Stimulated activated CD4-positive, alpha-beta T cell treated with anti-CD3 and anti-CD28 coated beads, Interleukin-12 subunit alpha, Interleukin-12 subunit beta, amount 100 ng/mL, for 4 hours (primary cell): Measurements from ENCODE around the gene TMEM232.
"Not testable (repeated sequence)": the region's sequence is repeated elsewhere in the genome, so short reads cannot be mapped to it uniquely, and the experiment has no call there.

Source experiments
- DNase-seq: peaks from one replicate; pipeline ENCODE4 v3.0.0-alpha.2; 2020

The TMEM232 gene

DNA sequence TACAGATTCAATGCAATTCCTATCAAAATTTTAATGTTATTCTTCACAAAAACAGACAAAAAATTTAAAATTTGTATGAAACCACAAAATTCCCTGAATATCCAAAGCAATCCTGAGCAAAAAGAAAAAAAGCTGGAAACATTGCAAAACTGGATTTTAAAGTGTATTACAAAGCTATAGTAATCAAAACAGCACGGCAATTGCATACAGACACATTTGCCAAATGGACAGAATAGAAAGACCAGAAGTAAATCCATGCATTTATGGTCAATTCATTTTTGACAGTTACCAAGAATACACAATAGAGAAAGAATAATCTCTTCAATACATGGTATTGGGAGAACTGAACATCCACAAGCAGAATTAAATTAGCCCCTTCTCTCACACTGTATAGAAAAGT, 110.5 kb downstream of the TMEM232 start:
- DNase-seq = no peak

DNA sequence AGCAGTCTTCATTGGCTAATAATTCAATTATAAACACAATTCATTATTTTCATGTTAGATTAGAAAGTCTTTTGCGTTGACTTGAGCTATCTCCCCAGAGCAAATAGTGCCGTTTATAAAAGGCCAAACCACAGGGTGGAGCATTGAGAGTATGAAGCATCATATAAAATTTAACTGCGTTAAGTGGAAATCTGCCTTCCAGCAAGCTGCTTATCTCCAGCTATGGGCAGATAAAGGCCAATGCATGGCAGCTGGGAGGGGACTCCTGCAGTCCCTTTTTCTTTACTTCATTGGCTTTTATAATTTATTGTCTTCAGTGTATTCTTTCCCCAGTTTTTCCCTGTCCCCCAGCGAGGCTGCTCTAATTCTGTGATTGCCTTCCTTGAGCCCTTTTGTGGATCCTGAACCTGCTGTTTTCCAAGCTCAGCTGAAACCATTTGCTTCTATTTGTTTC, 113.7 kb downstream of the TMEM232 start:
- DNase-seq = no peak

DNA sequence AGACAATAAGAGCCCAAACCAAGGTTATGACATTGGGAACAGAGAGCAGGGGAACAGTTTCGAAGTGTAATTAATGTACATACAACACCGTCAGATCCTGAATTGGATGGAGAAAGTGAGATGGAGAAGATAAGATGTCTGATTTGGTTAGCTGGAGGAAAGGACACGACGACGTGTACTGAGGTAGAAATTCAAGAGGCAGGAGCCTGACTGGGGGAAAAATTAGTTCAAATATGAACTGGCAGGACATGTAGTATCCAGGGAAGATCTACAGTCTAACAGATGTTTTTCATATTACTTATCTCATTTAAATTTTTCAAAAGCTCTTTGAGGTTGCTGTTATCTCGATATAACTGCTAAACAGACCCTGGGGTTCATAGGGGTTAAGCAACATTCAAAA, 114.7 kb downstream of the TMEM232 start:
- no peak for DNase-seq

DNA sequence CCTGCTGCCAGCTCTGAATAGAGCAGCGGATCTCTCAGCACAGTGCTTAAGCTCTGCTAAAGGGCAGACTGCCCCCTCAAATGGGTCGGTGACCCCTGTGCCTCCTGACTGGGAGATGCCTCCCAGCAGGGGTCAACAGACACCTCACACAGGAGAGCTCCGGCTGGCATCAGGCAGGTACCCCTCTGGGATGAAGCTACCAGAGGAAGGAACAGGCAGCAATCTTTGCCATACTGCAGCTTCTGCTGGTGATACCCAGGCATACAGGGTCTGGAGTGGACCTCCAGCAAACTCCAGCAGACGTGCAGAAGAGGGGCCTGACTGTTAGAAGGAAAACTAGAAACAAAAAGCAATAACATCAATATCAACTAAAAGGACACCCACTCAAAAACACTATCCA, 131.6 kb downstream of the TMEM232 start:
- DNase-seq = no peak

DNA sequence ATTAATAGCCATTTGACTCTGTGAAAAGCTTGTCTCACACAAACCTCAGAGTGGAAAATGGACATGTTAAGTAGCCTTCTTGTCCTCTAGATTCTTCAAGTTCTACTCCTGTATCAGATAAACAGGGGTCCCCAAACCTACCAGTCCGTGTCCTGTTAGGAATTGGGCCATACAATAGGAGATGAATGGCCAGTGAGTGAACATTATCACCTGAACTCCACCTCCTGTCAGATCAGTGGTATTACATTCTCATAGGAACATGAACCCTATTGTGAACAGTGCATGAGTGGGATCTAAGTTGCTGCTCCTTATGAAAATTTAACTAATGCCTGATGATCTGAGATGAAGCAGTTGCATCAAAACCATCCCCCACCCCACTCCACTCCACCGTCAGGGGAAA, 136.3 kb downstream of the TMEM232 start:
- no peak for DNase-seq

DNA sequence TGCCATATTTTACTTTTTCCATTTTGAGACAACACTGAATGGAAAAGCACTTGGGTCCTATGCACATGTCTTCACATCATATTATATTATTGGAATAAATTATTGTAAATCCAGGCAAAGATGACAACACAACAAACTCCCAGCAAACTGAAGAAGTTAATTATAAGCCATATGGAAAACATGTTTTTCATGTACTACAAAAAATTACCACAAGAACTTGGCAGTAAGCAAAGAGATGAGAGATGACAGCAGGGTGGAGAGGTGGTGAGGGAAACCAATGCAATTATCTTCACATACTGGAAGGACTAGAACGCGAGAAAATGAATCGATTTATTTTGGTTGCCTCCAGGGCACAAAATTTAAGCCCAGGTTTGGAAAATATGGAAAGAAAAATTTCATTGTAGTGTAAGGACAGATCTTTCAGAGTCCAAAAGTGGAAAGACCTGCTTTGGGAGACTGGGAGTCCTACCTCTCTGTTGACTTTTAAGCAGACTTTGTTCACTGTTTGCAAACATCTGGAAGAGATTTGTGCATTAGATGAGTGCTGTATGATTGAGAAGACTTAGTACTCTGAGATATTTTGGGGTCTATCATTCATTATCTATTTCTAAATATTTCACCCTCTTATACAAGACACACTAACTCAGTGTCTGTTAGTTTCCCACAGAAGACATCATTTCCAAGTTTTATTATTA, 138.0 kb downstream of the TMEM232 start:
- no peak for DNase-seq

DNA sequence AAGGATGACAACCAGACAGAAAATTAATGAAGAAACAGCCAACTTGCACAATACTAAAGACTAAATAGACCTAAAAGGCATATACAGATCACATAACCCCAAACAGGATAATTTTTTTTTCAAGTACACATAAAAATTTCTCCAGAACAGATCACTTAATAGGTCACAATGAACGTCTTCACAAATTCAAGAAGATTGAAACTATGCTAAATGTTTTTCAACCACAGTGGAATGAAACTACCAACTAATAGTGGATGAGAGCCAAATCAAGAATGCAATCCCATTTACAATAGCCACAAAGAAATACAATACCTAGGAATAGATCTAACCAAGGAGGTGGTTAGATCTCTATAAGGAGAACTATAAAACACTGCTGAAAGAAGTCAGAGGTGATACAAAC, 145.8 kb downstream of the TMEM232 start:
- no peak for DNase-seq

DNA sequence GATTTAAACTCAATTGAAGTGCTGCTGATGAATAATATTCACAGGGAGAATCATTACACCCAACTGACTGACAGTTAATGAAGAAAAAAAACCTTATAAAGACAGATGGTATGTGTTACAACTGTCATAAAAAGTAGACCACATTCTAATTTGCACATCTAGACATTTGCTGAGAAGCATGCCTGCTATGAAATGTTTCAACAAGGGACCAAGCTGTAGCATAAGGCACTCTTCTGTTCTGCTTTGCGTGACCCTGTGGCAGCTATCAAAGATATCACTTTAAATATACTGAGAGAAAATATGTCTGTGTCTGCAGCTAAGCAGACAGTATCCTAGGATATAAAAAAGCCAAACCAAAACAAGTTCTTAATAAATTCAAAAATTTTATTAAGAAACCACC, 153.7 kb downstream of the TMEM232 start:
- no peak for DNase-seq

DNA sequence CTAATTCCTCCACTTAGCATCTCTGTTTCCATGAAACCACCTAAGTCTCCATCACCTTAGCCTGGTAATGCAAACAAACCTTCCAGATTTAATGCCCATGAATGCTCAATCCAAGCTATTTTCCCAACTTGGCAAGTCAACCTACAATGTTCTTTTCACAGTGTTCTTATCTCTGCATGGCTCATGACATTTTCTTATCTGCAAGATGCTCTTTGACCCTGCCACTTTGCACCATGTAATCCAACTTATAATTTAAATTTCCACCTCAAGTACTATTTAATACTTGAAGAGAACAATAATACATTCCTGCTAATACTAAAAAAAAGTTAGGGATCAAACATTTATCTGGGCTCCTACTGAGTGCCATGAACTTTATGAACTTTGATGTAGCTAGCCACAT, 164.3 kb downstream of the TMEM232 start:
- no peak for DNase-seq

DNA sequence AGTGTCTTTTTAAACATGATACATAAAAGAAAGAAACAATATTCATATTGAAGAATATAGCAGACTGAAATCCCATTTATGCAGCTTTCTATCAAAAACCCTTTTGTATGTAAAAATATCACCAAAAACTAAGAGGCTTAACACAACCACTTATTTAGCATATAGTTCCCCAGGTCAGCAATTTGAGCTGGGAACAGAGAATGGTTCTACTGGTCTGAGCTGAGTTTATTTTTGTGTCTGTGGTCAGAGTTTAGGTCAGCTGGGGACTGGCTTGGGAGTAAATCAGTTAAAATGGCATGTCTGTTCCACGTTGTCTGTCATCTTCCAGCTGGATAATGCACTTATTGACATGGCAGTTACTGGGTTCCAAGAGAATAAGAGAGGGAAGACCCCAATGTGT, 165.0 kb downstream of the TMEM232 start:
- DNase-seq = no peak

DNA sequence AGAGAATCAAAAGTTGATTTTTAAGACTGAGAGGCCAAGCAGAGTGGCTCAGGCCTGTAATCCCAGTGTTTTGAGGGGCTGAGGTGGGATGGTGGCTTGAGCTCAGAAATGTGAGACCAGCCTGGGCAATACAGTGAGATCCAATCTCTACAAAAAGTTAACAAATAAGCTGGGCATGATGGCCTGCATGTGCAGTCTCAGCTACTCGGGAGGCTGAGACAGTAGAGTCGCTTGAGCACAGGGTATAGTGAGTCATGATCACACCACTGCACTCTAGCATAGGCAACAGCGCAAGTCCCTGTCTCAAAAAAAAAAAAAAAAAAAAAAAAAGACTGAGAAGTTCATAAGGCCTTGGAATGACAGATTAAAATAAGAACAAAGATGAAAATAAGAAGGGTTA, 177.2 kb downstream of the TMEM232 start:
- no peak for DNase-seq

DNA sequence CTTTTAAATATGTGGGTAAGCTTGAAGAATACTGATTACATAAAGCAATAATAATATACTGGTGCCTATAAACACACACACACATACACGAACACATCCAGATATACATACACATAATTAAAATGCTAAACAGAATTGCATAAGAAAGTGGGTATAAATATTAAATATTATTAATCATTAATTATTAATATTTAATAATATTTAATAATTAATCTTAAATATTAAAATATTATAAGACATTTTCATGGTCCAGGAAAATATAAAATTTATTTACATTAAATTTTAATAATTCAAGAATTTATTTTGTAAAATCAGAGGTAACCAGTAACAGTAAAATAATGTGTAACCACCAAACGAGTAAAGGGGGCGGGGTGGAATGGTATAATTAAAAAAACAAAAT, 178.3 kb downstream of the TMEM232 start:
- DNase-seq = no peak

DNA sequence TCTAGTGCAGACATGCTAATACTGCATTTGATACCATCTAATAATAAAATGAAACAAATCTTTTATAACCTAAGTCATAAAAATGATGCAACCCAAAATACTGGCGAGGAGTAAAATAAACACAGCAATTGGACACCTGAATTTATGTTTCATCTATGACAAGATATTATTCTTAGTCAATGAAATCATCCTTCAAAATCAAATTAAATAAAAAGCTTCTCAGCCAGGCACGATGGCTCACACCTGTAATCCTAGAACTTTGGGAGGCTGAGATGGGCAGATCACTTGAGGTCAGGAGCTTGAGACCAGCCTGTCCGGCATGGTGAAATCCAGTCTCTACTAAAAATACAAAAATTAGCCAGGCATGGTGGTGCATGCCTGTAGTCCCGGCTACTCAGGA, 179.0 kb downstream of the TMEM232 start:
- DNase-seq = no peak

DNA sequence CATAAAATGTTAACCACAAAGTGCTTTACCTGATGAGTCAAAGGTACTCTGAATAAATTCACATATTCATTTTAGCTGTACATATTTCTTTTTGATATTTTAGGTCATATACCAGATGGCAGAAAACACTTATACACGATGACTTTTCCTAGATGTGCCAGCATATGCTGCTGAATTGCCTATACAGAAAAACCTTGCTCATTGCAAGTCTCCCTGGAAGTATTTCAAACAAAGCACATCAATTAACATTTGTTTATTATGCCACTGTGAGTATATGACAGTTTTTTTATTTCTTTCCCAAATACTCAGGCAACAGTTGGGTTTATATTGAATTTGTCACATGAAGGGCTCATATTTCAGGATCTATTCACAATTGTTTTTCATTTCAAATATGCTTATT, 180.8 kb downstream of the TMEM232 start:
- no peak for DNase-seq

DNA sequence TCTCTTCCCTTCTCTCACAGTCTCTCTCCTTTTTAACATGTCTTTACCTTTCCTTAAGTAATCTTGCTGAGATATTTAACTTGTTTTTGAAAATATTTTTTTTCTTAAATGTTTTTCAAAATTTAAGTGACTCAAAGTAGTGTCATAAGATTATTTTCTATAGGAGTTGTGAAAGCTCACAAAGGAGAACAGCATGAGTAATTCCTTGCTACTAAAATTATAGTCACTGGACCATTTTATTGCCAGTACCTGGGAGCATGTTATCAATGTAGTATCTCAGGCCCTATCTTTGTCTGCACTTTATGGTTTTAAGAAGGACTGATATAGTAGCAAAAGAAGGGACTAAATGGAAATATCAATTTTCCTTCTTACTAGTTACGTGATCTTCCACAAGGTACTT, 181.9 kb downstream of the TMEM232 start:
- DNase-seq = no peak

DNA sequence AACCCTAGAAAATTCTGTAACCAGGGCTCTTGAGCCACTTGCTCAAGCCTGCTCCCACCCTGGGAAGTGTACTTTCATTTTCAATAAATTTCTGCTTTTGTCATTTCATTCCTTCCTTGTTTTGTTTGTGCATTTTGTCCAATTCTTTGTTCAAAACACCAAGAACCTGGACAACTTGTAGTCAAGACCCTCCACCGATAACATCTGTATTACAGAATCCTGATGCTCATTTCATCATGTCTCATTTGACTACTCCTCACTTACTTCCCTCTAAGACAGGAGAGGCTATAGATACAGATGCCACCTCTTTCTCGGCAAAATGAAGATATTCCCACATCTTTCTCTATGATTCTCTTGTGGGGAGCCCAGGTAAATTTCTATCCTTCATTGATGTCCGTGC, 183.5 kb downstream of the TMEM232 start:
- DNase-seq = no peak

DNA sequence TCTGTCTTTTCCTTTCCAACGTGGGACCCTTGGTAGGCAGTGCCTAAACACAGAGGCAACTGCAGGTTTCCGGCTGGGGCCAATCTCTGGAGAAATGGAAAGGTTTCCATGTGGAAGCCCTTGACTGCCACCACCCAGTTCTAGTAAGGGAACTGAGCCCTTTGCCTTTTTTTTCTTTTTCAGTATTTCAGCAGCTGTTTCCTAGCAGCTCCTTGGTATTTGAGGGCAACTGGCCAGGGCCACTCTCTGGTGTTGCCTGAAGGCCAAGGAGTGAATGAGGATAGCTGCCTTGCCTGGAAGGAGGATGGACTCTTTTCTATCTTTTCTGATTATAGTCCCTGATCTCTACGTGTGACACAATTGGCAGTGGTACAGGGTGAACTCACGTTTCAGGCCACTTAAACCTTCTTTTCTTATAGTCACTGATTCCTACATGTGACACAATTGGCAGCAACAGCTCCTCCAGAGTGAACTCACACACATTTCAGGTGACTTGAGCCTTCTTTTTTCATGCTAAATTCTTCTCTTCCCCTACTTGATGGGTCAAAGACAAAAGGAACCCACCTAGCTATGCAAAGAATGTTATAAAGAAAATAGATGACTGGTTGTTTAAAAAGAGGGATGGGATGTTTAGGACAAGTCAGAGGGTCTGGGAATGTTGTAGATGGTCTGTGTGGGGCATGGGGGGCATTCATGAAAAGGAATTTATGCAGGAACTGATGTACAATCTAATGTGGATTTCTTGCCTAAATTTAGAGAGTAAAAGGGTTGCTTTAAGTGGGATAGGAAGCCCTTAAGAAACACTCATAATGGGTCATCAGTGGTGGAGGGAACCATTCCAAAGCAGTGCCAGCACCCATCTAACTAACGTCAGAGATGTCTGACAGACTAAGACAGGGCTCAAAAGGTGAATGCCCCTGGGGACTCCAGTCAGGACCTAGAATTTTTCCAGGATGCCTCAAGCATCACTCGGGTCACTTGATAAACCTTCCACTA, 190.1 kb downstream of the TMEM232 start:
- no peak for DNase-seq

DNA sequence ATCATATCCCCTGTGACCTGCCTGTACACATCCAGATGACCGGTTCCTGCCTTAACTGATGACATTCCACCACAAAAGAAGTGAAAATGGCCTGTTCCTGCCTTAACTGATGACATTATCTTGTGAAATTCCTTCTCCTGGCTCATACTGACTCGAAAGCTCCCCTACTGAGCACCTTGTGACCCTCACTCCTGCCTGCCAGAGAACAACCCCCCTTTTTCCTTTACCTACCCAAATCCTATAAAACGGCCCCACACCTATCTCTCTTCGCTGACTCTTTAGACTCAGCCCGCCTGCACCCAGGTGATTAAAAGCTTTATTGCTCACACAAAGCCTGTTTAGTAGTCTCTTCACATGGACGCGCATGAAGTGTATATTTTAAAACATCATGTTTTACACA, 191.3 kb downstream of the TMEM232 start:
- not testable (repeated sequence) for DNase-seq

DNA sequence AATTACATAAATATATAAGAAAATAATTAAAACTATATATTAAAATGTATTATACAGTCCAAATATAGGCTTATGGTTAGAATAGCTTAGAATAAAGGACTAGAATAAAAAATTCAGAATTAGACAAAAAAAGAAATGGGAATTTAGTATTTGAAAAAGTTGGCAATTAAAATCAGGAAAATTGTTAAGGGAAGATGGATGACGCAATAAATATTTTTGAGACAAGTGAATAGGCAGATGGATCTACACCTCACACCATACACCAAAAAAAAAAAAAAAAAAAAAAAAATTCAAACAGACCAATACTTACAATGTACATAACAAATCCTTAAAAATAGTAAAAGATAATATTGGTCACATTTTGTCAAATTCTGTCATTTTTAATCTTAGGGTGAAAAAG, 200.7 kb downstream of the TMEM232 start:
- no peak for DNase-seq

DNA sequence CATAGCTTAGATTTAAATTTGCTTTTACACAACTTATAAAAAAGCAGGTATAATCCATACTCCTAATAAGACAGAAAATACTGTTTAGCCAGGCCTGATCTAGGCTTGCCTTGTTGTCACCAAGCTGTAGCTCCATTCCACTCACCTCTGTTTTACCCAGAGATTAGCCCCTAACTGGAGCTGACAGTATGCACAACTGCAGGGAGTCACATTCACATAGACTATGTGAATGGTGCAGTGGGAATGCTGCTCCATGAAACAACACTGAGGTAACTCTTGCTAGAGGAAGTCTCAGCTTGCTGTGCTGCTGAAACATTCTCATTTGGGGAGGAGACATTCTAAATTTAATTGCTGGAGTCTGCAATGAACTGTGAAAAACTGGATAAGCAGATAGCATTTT, 209.1 kb downstream of the TMEM232 start:
- no peak for DNase-seq

DNA sequence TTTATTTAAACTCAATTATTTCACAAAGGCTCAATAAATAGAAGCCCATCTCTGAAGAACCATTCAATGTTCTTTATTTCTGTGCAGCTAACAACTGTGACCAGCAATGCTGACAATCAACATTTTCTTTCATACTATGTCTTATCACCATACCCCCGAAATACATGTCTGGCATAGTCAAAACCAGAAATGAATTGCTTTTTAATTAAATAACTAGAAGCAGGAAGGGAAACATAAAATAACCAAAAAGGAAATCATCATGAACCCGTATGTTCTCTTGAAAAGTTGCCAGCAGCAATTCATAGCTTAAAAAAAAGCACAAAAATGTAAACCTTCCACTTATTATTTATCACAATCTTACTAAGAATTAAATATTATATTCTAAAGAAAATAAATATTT, 212.4 kb downstream of the TMEM232 start:
- DNase-seq = no peak

DNA sequence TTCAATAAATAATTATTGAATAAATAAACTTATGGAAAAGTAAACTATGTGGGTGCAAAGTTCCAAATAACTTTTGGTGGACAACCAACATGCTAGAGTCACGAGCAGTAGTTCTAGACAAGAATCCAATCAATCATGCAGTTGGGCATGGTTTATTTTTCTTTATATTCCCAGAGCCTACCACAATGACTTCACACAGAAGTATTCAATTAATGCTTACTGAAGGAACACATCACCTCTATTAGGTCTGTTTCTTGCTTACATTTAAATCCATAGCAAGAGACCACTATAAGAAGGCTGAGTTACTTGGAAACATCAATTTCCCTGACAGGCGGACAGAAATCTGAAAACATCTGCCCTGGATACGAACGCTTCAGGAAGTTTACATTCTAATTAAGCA, 214.2 kb downstream of the TMEM232 start:
- DNase-seq = no peak

DNA sequence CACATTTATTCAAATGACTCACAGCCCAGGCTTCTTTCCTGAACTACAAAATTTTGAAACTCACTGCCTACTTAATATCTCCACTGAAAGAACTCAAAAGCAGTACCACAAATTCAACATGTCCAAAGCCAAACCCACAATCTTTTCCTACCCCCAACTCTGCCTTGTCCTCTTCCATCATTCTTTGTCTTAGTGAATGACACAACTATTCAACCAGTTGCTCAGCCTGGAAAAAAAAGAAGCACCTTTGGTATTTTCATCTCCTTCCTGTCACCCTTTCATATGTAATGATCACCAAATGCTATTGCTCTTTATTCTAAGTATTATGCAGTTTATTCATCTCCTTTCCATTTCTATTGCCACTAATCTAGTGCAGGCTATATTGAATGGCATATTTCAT, 216.3 kb downstream of the TMEM232 start:
- no peak for DNase-seq

DNA sequence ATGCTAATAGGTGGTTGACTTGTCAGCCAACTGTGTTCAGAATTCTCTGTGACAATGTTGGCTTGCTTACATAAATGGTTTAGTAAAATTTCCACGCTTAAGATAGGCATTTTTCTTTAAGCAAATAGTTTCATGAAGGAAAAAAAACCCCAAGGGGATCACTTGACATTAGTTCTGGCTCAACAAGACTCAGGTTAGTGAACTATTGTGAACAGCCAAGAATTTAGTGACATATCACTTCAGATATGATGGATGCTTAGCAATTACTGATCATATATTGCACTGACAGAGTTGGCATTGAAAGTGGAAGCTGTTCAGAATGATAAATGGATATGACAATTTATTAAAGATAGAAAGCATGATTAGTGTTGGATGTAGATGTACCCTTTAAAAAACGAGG, 218.5 kb downstream of the TMEM232 start:
- no peak for DNase-seq
